CD4-positive, alpha-beta T cell treated with Interferon alpha-2 for 1 hour (primary cell): Measurements from ENCODE around the gene PTPRN2.
A peak's percentile ranks its signal among the peaks of the same experiment; 100 is the strongest.
"Not testable (repeated sequence)": the region's sequence is repeated elsewhere in the genome, so short reads cannot be mapped to it uniquely, and the experiment has no call there.

Source experiments
- DNase-seq, 2 donors: peaks; one replicate each; pipeline ENCODE4 v3.0.0-alpha.2; 2020 to 2022

The PTPRN2 gene

DNA sequence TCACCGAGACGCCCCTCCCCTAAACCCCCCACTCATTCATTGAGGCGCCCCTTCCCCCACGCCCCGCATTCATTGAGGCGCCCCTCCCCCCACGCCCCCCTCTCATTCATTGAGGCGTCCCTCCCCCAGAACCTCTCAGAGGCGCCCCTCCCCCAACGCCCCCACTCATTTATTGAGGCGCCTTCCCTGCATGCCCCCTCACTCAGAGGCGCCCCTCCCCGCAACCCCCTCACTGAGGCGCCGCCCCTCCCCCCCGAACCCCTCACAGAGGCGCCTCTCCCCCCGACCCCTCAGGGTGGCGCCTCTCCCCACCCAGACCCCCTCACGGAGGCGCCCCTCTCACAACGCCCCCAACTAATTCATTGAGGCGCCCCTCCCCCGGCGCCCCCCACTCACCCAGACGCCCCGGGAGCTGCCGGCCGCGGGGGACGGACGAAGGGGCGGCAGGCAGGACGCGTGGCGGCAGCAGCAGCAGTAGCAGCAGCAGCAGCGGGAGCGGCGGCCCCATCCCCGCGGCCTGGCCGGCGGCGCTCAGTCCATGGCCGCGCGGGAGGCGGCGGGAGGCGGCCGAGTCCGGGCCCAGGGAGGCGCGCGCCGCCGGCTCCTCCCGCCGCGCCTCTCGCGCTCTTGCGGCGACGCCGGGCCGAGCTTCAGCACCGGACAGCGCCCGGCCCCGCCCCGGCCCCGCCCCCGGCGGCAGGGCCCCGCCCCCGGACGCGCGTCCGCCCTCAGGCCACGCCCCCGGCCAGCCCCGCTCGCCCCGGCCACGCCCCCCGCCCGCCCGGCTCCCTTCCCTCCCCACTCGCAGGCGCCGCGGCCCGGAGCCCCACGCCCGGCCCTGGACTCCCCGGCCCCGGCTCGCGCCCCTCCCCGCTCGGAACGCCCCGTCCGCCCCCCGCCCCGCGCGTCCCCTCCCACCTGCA is at the start of gene PTPRN2:
TSS of gene PTPRN2 (minus strand) at position 662 of the 923 bp plus-strand sequence.
- peak; percentile 34 to 56 for DNase-seq

GRCh38 chr7:158633055-158633956 is 45.7 kb upstream of the PTPRN2 start:
- no peak for DNase-seq

GRCh38 chr7:158631574-158632195 is 44.1 kb upstream of the PTPRN2 start:
- no peak for DNase-seq

GRCh38 chr7:158626289-158626688 is 38.7 kb upstream of the PTPRN2 start:
- not testable (repeated sequence) for DNase-seq

GRCh38 chr7:158623241-158623640 is 35.6 kb upstream of the PTPRN2 start:
- no peak for DNase-seq

DNA sequence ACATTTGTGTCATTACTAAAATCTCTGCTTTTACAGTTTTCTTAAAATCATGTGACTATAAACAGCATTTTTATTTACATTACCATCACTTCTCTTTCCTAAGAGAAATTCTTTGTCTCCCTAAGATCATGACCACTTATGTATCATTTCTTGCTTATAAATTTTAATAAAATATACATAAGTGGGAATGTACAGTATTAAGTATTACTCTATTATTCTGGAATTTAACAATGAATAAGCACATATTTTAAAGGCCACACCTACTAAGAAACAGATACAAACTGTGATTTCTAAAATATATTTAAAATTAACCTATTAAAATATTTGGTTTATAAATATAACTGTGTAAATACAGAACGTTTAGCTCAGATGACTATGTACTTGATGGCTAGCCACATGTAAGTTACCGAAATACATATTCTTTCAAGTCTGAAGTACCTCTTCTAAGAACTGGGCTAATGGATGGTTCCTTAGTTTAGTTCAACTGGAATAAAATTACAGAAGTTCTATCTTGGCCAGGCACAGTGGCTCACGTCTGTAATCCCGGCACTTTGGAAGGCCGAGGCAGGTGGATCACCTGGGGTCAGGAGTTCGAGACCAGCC is 33.3 kb upstream of the PTPRN2 start:
- DNase-seq: no peak

- no peak for DNase-seq
These were observed 32.8 kb upstream of the PTPRN2 start for GRCh38 chr7:158620418-158620817.

GRCh38 chr7:158618745-158619140 is 31.1 kb upstream of the PTPRN2 start:
- no peak for DNase-seq

GRCh38 chr7:158617737-158618128 is 30.1 kb upstream of the PTPRN2 start:
- DNase-seq: no peak

DNA sequence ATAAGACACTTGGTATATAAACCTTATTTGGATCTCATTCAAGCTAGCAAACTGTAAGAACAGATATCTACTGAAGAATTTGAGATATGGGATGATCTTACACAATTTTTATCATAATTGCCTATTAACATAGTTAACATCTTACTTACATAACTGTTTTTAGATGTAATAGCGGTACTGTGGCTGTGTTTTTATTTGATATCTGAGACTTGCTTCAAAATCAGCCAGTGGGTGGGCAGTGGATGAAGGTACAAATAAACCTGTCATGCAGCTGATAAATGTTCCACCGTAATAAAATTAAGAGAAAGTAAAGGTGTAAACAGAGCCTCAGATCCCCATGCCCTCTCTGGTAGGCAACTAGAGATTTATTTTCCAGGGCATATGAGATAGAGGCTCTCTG is 28.4 kb upstream of the PTPRN2 start:
- no peak for DNase-seq

- no peak for DNase-seq
These were observed 27.1 kb upstream of the PTPRN2 start for GRCh38 chr7:158614700-158615099.

DNA sequence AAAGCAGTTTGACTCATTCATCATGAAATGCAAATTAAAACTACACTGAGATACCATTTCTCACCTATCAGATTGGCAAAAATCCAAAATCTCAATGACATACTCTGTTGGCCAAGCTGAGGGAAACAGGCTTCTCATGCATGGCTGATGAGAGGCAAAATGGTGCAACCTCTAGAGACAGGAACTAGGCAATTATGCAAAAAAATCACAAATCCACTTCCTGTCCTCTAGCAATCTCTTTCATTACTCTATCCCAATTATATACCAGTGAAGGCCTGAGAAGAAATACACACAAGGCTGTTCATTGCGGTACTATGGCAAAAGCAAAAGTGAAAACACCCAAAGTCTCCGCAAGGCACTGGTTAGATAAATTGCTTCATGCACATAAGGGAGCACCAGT is 25.9 kb upstream of the PTPRN2 start:
- DNase-seq: no peak

- DNase-seq: no peak
These were observed 24.9 kb upstream of the PTPRN2 start for GRCh38 chr7:158612546-158612945.

DNA sequence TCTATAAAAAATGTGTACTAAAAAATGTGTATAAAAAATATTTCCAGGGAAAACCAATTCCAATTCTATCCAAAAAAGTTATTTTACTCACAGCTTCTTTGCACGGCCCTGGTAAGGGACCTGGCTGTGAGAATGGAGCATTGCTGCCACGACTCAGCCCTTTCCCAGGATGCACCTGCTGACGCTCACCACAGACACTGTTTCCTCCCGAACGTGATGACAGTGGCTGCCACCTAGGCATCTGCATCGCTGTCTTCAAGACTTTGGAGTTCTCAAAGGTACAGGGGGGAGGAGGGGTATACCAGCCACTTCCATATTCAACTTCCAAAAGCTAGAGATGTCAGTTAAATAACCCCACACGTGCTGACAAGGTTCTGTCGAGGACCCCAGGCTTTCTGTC is 23.9 kb upstream of the PTPRN2 start:
- DNase-seq: no peak

DNA sequence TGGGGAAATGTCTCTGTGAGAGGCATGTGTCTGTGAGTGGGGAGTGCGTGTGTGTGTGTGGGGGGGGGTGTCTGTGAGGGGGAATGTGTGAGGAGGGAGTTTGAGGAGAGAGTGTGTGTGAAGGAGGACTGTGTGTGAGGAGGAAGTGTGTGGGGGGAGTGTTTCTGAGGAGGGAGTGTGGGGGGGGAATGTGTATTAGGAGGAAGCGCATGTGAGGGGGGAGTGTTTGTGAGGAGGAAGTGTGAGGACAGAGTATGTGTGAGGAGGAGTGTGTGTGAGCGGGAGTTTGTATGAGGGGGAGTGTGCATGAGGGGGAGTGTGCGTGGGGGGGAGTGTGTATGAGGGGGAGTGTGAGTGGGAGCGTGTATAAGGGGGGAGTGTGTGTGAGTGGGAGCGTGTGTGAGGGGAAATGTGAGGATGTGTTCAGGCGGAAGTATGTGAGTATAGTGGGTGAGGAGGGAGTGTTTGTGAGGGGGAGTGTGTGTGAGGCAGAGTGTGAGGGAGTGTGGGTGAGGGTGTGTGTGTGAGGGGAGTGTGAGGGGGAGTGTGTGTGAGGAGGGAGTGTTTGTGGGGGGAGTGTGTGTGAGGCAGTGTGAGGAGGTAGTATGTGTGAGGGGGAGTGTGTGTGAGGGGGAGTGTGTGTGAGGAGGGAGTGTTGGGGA is 21.8 kb upstream of the PTPRN2 start:
- DNase-seq: no peak

GRCh38 chr7:158607563-158607962 is 19.9 kb upstream of the PTPRN2 start:
- no peak for DNase-seq

DNA sequence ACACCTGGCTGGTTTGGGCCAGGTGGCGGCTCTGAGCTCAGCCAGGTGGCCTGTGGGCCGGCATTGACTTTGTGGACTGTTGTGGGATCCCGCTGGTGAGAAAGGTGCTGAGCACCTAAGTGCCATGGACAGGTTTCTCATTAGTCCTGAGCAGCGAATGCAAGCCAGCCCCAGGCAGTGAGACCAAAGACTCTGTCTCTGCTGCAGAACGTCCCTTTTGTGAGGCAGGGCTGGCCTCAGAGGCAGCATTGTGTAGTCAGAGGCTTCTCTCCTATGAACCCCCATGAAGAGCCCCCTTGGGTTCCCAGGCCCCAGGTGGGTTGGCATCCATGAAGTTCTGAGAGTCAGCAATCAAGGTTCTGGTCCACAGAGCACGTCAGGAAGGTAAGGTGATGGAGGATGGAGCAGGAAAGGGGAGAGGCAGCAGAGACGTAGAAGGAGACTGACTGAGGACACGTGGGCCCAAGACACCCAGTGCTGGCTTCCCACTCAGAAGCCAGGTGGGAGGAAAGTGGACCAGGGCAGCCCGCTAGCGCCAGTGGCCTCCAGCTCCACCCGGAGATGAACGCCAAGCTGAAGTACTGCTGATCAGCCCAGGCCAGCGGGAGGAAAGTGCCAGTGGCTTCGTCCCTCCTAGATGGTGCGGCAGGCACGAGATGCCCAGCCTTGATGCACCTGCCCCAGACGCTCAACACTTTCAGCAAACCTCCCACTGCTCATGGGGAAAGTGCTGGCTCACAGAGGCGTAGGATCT is 19.2 kb upstream of the PTPRN2 start:
- no peak for DNase-seq

DNA sequence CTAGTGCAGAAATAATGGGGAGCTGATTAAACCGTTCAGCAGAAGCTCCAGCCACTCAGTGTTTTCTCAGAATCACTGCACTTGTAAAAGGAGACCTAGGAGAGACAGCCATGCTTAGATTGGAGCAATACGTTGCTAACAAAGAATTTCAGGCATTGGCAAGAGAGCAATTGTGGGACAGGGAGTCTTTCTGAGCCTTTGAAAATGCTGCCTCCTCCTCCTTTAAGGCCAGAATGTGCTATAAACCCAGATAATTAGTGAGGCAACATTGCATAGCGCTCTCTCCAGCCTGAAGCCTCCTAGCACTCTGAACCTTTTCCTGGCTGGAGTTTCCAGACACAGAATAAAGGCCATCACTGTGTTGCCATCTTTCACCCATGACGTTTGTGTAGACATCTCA is 18.5 kb upstream of the PTPRN2 start:
- no peak for DNase-seq

DNA sequence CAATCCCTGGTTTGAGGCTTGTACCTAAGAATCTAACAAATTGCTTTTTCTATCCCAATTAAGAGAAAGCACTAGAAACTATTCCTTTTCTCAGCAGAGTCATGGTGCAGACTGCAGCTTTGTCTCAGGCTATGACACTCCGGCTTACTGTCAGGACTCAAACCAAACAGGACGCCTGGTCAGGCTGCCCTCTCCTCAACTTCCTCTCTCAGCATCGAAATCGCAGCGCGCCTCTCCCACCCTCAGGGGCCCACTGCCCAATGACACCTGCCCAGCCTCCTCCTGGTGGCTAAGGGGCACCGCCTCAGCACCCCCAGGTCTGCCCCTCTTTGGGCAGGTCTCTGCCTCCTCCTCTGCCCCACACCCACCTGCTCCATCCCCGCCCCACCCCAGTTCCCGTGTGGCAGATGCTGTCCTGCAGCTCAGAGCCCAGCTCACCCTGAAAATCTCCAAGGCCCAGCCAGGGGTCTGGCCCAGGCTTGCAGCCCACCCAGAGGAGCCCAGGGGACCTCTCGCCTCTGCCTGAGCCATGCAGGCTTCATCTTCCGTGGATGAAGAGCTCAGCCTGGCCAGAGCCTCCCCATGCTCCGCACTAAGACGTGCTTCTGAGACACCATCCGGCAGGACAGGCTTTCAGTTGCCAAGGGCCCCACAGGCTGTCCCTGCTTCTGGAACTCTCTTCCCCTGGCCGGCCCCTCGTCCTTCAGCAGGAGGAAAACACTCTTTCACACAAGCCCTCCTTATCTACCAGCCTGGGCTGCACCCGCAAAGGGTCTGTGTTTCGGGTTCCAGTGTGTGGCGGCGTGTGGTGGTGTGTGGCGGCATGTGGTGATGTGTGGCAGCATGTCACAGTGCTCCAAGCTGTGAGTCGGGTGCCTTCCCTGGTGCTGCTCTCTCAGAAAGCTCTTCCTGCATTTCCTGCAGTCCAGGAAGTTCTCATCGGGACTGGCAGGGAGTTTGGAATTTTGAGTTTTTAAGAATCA is 16.4 kb upstream of the PTPRN2 start:
- DNase-seq: no peak
